IPS-20b (cell line): ENCODE measurements around the gene ALAD.
"Not testable (repeated sequence)": the region's sequence is repeated elsewhere in the genome, so short reads cannot be mapped to it uniquely, and the experiment has no call there.

ENCODE experiments used
- H3K27ac ChIP-seq: one replicate; pipeline ENCODE4 v1.5.1; 2013; ENCODE audit warnings: low read length
- H3K27me3 ChIP-seq: 2 replicates; pipeline ENCODE4 v1.6.1; 2013; ENCODE audit warnings: mild to moderate bottlenecking, low read length, inconsistent platforms; ENCODE audit not compliant: insufficient read depth
- H3K36me3 ChIP-seq: 2 replicates; pipeline ENCODE4 v1.6.1; 2013; ENCODE audit warnings: low read depth, mild to moderate bottlenecking, inconsistent platforms, low read length, moderate library complexity; ENCODE audit not compliant: insufficient read depth
- H3K4me1 ChIP-seq: 2 replicates; pipeline ENCODE4 v1.6.1; 2013; ENCODE audit warnings: mild to moderate bottlenecking, control low read depth, inconsistent platforms, low read length, moderate library complexity; ENCODE audit not compliant: insufficient read depth
- H3K4me3 ChIP-seq: 2 replicates; pipeline ENCODE4 v1.5.1; 2013; ENCODE audit warnings: mild to moderate bottlenecking, low read length, inconsistent platforms
- H3K9ac ChIP-seq: 2 replicates; pipeline ENCODE4 v1.6.1; 2013; ENCODE audit warnings: low read depth, mild to moderate bottlenecking, inconsistent platforms, low read length, moderate library complexity
- H3K9me3 ChIP-seq: 2 replicates; pipeline ENCODE4 v1.6.1; 2013; ENCODE audit warnings: mild to moderate bottlenecking, low read depth, low read length, inconsistent platforms; ENCODE audit not compliant: insufficient read depth

Gene ALAD

GRCh38 chr9:113380869-113381378 is 20.2 kb downstream of the ALAD start:
- Histone ChIP-seq H3K4me1 (no peaks in the 10 kb centered on the region; the same call in 1 of the 2 replicates), H3K27ac (no peak overlapping the region), H3K36me3 (no peaks in the 10 kb centered on the region), H3K9ac (no peak overlapping the region), H3K9me3 (no peaks in the 10 kb centered on the region), H3K27me3 (no peaks in the 10 kb centered on the region), H3K4me3 (no peak overlapping the region)

GRCh38 chr9:113379829-113380210 is 21.3 kb downstream of the ALAD start:
- not testable (repeated sequence) for H3K9me3 ChIP-seq, H3K9ac ChIP-seq, H3K27me3 ChIP-seq, H3K27ac ChIP-seq, H3K36me3 ChIP-seq, H3K4me3 ChIP-seq, H3K4me1 ChIP-seq

GRCh38 chr9:113379094-113379828 is 21.8 kb downstream of the ALAD start:
- H3K4me1 ChIP-seq, H3K27ac ChIP-seq, H3K4me3 ChIP-seq, H3K9me3 ChIP-seq, H3K9ac ChIP-seq, H3K36me3 ChIP-seq, H3K27me3 ChIP-seq: not testable (repeated sequence)

GRCh38 chr9:113376634-113377567 is 24.2 kb downstream of the ALAD start, which contains the start of gene HDHD3:
Gene HDHD3, minus strand, starts transcription at chr9:113376986. Its CDS starts 2,632 bp downstream, at chr9:113374354.
- H3K9ac ChIP-seq, result peak within 1 kb of the TSS; percentile 81
- peaks cover 19% of the 10 kb centered on the region for H3K36me3 ChIP-seq
- no peaks in the 10 kb centered on the region for H3K27me3 ChIP-seq
- peak within 1 kb of the TSS; percentile 65 for H3K27ac ChIP-seq
- H3K9me3 ChIP-seq, result no peaks in the 10 kb centered on the region
- H3K4me1 ChIP-seq, result no peaks in the 10 kb centered on the region; the same call in 1 of the 2 replicates
- H3K4me3 ChIP-seq, result peak within 1 kb of the TSS; percentile 92

GRCh38 chr9:113375057-113376023 is 25.7 kb downstream of the ALAD start:
- peaks cover 19% of the 10 kb centered on the region for H3K36me3 ChIP-seq
- H3K9me3 ChIP-seq, result no peaks in the 10 kb centered on the region
- no peaks in the 10 kb centered on the region for H3K27me3 ChIP-seq
- peak overlapping the region; percentile 15; the same call in 1 of the 2 replicates for H3K4me3 ChIP-seq
- no peaks in the 10 kb centered on the region for H3K4me1 ChIP-seq
- H3K9ac ChIP-seq, result no peak overlapping the region
- no peak overlapping the region for H3K27ac ChIP-seq

- Histone ChIP-seq H3K27ac (no peak overlapping the region), H3K27me3 (no peaks in the 10 kb centered on the region), H3K4me1 (no peaks in the 10 kb centered on the region), H3K36me3 (peaks cover 19% of the 10 kb centered on the region), H3K9me3 (no peaks in the 10 kb centered on the region), H3K4me3 (no peak overlapping the region), H3K9ac (no peak overlapping the region)
Measured at GRCh38 chr9:113373676-113374392, 27.2 kb downstream of the ALAD start.

- Histone ChIP-seq H3K4me3 (no peak overlapping the region), H3K4me1 (no peaks in the 10 kb centered on the region), H3K27ac (no peak overlapping the region), H3K36me3 (peaks cover 19% of the 10 kb centered on the region), H3K9me3 (no peaks in the 10 kb centered on the region), H3K9ac (0 out of 2 replicates have a peak overlapping the region, but pooled peaks have one; percentile 12), H3K27me3 (no peaks in the 10 kb centered on the region)
Measured at GRCh38 chr9:113373256-113373655, 27.8 kb downstream of the ALAD start.

GRCh38 chr9:113372059-113372458 is 29.0 kb downstream of the ALAD start:
- H3K4me1 ChIP-seq, result no peaks in the 10 kb centered on the region
- no peak overlapping the region for H3K9ac ChIP-seq
- no peaks in the 10 kb centered on the region for H3K9me3 ChIP-seq
- no peak overlapping the region for H3K27ac ChIP-seq
- peaks cover 19% of the 10 kb centered on the region for H3K36me3 ChIP-seq
- no peak overlapping the region for H3K4me3 ChIP-seq
- no peaks in the 10 kb centered on the region for H3K27me3 ChIP-seq

- H3K27ac ChIP-seq, result no peak overlapping the region
- peaks cover 19% of the 10 kb centered on the region for H3K36me3 ChIP-seq
- H3K9me3 ChIP-seq, result no peaks in the 10 kb centered on the region
Measured at GRCh38 chr9:113370806-113371325, 30.2 kb downstream of the ALAD start.

GRCh38 chr9:113369855-113370140 is 31.3 kb downstream of the ALAD start:
- H3K4me3 ChIP-seq, result no peak overlapping the region
- H3K9me3 ChIP-seq, result no peaks in the 10 kb centered on the region
- no peaks in the 10 kb centered on the region for H3K27me3 ChIP-seq
- H3K9ac ChIP-seq, result no peak overlapping the region
- H3K36me3 ChIP-seq, result peaks cover 19% of the 10 kb centered on the region
- H3K4me1 ChIP-seq, result no peaks in the 10 kb centered on the region
- no peak overlapping the region for H3K27ac ChIP-seq

More at GRCh38 chr9:113370806-113371325, 30.2 kb downstream of the ALAD start:
- no peak overlapping the region for H3K4me3 ChIP-seq
- no peaks in the 10 kb centered on the region for H3K27me3 ChIP-seq
- H3K9ac ChIP-seq, result no peak overlapping the region
- H3K4me1 ChIP-seq, result no peaks in the 10 kb centered on the region
